ENCODE results near the gene ARRB1. TPM values are rescaled to one million over a fixed set of nuclear protein-coding genes. Genes with fewer than 3 reads are reported as not detected.
A peak's percentile ranks its signal among the peaks of the same experiment; 100 is the strongest.

The ARRB1 gene
- total RNA-seq, 1 donor from 2014 or later, result 33.1 TPM

- H3K36me3 ChIP-seq, result no peaks in the 10 kb centered on the region
- no peak for TF ChIP-seq POLR2AphosphoS5 (IDR thresholded peaks at IDR 0.05; ENCODE audit: insufficient read depth in 1 of 2, low read depth in 1 of 2)
- TF ChIP-seq POLR2A (IDR thresholded peaks at IDR 0.05), result no peak
- TF ChIP-seq CTCF (IDR thresholded peaks at IDR 0.05), result no peak
- intact Hi-C loops (cut with DNase I), result no loop called here
- H3K4me1 ChIP-seq, result peaks cover 100% of the 10 kb centered on the region
- no peak for DNase-seq (ENCODE audit: extremely low spot score in 2 of 2)
- H3K4me3 ChIP-seq, result no peak overlapping the region
- H3K9me3 ChIP-seq, result no peaks in the 10 kb centered on the region
- peak overlapping the region; percentile 81 for H3K27ac ChIP-seq
- H3K27me3 ChIP-seq, result no peaks in the 10 kb centered on the region
Observed at GRCh38 chr11:75342966-75343870, 8.2 kb downstream of the ARRB1 start.

- intact Hi-C loops (cut with DNase I), result no loop called here
- no peaks in the 10 kb centered on the region for H3K36me3 ChIP-seq
- no peak overlapping the region for H3K4me3 ChIP-seq
- H3K9me3 ChIP-seq, result no peaks in the 10 kb centered on the region
- no peak for TF ChIP-seq POLR2AphosphoS5 (IDR thresholded peaks at IDR 0.05; ENCODE audit: insufficient read depth in 1 of 2, low read depth in 1 of 2)
- no peak for TF ChIP-seq POLR2A (IDR thresholded peaks at IDR 0.05)
- no peak for TF ChIP-seq CTCF (IDR thresholded peaks at IDR 0.05)
- peak overlapping the region; percentile 81 for H3K27ac ChIP-seq
- DNase-seq (ENCODE audit: extremely low spot score in 2 of 2), result no peak
- peaks cover 100% of the 10 kb centered on the region for H3K4me1 ChIP-seq
- no peaks in the 10 kb centered on the region for H3K27me3 ChIP-seq
Observed at GRCh38 chr11:75342231-75342918, 9.1 kb downstream of the ARRB1 start.

GRCh38 chr11:75341612-75342011 is 9.8 kb downstream of the ARRB1 start:
- Histone ChIP-seq H3K4me1 (peaks cover 100% of the 10 kb centered on the region), H3K27me3 (no peaks in the 10 kb centered on the region), H3K27ac (peak overlapping the region; percentile 81), H3K36me3 (no peaks in the 10 kb centered on the region), H3K4me3 (no peak overlapping the region), H3K9me3 (no peaks in the 10 kb centered on the region)
- intact Hi-C loops (cut with DNase I), result no loop called here
- DNase-seq (ENCODE audit: extremely low spot score in 2 of 2), result no peak
- TF ChIP-seq CTCF (IDR thresholded peaks at IDR 0.05) (no peak), POLR2A (IDR thresholded peaks at IDR 0.05) (no peak), POLR2AphosphoS5 (IDR thresholded peaks at IDR 0.05; ENCODE audit: insufficient read depth in 1 of 2, low read depth in 1 of 2) (no peak)

GRCh38 chr11:75339685-75340409 is 11.6 kb downstream of the ARRB1 start:
- H3K4me1 ChIP-seq, result peaks cover 97% of the 10 kb centered on the region
- intact Hi-C loops (cut with DNase I), result no loop called here
- H3K27ac ChIP-seq, result peak overlapping the region; percentile 81
- no peak for DNase-seq (ENCODE audit: extremely low spot score in 2 of 2)
- H3K27me3 ChIP-seq, result no peaks in the 10 kb centered on the region
- H3K36me3 ChIP-seq, result no peaks in the 10 kb centered on the region
- TF ChIP-seq POLR2AphosphoS5 (IDR thresholded peaks at IDR 0.05; ENCODE audit: insufficient read depth in 1 of 2, low read depth in 1 of 2) (no peak), POLR2A (IDR thresholded peaks at IDR 0.05) (no peak), CTCF (IDR thresholded peaks at IDR 0.05) (no peak)
- no peak overlapping the region for H3K4me3 ChIP-seq
- no peaks in the 10 kb centered on the region for H3K9me3 ChIP-seq
